ENCODE measurements around the gene POU2AF1. TPM values are rescaled to one million over a fixed set of nuclear protein-coding genes. Genes with fewer than 3 reads are reported as not detected.

The POU2AF1 gene
- total RNA-seq, 2 donors from 2014 or later, result 1.6 to 10.5 TPM

DNA sequence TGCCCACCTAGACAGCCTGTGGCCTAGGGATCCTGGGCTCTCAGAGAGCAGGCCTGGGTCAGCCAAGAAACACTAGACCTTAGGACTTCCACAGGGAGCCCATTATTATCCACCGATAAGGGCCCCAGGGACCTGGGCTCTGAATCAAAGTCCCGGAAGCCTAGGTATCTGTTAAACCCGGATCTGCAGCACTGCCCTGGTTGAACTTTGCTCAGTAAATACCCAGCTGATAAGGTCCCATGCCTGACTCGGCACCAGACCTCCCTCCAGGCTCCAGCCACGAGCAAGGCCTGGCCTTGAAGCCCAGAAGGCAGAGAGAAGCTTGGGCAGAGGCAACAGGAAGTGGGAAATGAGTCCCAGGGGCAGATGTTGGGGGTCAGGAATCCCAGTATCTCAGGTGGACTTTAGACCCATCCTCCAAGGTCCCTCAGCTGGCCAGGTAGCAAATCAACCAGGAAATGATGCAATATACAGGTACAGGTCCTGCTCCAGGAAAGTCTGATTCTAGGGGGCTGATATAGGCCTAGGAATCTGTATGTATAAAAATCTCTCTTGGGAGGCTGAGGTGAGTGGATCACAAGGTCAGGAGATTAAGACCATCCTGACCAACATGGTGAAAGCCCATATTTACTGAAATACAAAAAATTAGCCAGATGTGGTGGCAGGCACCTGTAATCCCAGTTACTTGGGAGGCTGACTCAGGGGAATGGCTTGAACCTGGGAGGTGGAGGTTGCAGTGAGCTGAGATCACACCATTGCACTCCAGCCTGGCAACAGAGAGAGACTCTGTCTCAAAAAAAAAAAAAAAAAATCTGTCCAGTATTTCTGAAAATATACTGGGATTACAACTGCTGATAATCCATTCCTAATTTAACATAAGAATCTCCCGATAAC is 18.7 kb downstream of the POU2AF1 start:
- DNase-seq, result no peak
- Mint-ChIP-seq H3K4me1 (peaks cover 2% of the 10 kb centered on the region), H3K27ac (no peak overlapping the region), H3K36me3 (ENCODE audit: low read depth) (no peaks in the 10 kb centered on the region), H3K4me3 (no peak overlapping the region), H3K27me3 (no peaks in the 10 kb centered on the region)
- no peak for ATAC-seq
- no peaks in the 10 kb centered on the region for H3K9me3 ChIP-seq (ENCODE audit: control insufficient read depth, low read length, poor library complexity, severe bottlenecking)

DNA sequence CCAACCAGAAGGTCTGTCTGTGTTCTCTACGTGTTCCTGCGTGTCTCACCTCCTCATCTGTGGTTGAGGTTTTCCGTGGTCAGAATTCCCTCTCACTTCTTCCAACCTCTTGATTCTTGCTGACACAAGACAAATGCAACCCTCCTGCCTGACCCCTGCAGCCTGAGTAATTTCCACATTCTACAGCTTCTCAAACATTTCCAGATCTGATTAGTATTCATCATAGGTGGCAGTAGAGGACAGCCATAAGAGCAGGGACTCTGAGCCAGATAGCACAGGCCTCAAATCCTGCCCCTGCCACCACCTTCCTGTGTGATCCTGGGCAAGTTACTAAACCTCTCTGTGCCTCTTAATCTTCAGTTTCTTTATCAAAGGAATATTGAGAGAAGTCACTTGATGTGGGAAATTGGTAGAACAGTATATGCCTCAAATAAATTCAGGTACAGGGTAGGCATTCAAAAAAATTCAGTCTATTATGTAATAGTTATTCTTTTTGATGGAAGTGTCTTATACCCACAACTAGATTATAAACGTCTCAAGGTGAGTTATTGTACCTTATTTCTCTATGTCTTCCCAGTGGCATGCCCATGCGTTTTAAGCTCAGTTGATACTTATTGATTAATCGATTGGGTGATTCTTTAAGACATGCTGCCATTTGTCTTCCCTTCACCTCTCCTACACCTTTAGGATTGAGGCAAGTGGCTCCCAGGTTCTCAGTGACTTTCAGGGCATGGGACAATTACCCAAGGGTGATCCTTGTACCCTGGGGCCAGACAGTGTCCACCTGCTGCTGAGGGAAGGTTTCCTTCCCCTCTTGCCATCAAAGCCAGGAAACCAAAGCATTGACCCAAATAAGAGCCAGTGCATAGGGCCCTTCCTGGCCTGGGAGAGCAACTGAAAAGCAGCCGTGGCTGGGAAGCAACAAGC is 19.6 kb downstream of the POU2AF1 start:
- ATAC-seq, result no peak

DNA sequence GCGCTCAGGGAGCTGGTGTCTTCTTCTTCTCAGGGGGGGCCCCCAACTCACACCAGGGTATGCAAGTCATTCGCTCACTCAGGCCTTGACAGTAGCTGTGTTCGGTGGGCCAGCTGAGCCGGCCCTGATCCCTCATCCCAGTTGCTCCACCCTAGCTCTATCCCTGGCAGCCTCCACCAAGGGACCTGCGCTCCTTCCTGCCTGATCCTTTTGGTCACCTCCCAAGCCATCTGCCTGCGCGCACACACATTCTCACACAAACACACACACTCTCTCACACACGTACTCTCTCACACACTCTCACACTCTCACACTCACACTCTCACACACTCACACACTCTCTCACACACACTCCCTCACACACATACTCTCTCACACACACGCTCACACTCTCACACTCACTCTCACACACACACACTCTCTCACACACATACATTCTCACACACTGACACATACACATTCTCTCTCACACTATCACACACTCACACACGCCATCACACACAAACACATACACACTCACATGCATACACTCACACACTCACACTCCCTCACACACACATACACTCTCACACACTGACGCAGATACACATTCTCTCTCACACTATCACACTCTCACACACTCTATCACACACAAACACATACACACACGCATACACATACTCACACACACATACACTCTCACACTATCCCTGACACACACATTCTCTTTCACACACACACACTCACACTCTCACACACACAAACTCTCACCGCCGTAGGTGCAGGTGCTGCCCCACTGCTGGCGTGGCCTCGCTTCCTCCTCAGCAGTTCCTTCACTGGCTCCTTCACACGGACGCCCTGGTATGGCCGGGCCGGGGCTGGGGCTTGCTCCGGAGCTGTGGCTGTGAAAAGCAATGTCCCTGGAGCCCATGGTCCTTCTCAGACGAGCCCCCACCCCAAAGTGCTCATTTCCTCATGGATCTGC is 20.8 kb downstream of the POU2AF1 start:
- ATAC-seq (no peak), DNase-seq (no peak)
- H3K9me3 ChIP-seq (ENCODE audit: control insufficient read depth, low read length, poor library complexity, severe bottlenecking), result no peaks in the 10 kb centered on the region
- H3K36me3 Mint-ChIP-seq (ENCODE audit: low read depth), result no peaks in the 10 kb centered on the region
- no peaks in the 10 kb centered on the region for H3K27me3 Mint-ChIP-seq
- peaks cover 2% of the 10 kb centered on the region for H3K4me1 Mint-ChIP-seq
- no peak overlapping the region for H3K4me3 Mint-ChIP-seq
- H3K27ac Mint-ChIP-seq, result no peak overlapping the region

More for the DNA sequence above, 19.6 kb downstream of the POU2AF1 start:
- Mint-ChIP-seq H3K27ac (no peak overlapping the region), H3K4me1 (peaks cover 2% of the 10 kb centered on the region), H3K4me3 (no peak overlapping the region), H3K27me3 (no peaks in the 10 kb centered on the region), H3K36me3 (ENCODE audit: low read depth) (no peaks in the 10 kb centered on the region)
- H3K9me3 ChIP-seq (ENCODE audit: control insufficient read depth, low read length, poor library complexity, severe bottlenecking), result no peaks in the 10 kb centered on the region
- no peak for DNase-seq

DNA sequence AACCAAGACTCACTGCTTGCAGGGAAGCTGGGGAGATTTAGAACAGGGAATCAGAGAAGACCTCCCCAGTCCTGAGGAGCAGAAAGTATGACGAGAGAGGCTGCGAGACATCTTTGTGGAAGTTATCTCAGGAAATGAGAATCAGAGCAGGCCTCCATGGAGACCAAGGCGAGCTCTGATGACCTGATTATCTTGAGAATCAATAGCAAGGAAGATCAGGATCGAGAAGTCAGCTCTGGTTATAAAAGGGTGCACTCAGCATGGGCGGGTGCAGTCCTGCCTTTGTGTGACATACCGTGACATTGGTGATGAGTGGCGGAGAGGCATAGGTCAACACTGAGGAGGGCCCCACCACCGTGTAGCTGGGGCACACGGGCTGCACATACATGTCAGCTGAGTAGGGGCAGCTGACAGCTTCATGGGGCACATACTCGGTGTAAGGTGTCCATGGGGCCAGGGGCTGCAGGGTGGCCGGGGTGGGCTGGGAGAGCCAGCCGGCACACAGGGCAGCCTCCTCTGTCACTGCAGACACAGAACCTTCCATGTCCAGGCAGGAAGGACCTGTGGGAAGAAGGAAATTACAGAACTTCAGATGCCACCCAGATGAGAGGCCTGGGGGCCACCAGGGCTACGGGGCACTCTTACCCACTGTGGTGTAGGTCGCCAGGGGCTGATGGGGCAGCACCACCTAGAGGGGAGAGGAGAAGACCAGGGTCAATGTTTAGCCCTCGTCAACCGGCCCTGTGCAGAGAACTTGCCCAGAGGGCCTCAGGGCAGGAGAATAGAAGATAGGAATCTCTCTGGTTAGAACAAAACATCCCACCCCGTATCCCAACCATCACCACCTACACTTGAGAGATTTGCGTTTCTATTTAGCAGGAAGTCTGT is 21.7 kb downstream of the POU2AF1 start:
- Mint-ChIP-seq H3K4me3 (no peak overlapping the region), H3K36me3 (ENCODE audit: low read depth) (no peaks in the 10 kb centered on the region), H3K27me3 (no peaks in the 10 kb centered on the region), H3K27ac (no peak overlapping the region), H3K4me1 (peaks cover 1% of the 10 kb centered on the region)
- ATAC-seq, result no peak
- no peak for DNase-seq
- H3K9me3 ChIP-seq (ENCODE audit: control insufficient read depth, low read length, poor library complexity, severe bottlenecking), result no peaks in the 10 kb centered on the region

DNA sequence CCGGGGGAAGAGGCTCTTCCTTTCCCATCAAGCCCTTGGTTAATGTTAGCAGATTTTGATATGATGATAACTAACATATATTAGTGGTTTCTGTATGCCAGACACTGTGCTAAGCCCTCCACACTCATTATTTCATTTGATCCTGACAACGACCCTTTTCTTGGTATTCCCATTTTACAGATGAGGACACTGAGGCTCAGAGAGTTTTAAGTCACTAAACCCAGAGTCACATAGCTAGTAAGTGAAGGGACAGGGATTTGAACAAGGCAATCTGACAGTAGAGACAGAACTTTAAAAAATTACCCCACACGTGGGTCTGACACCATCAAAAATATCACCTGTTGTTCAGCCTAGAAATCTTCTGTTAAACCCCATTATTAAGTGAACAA is 22.4 kb downstream of the POU2AF1 start:
- H3K4me1 Mint-ChIP-seq, result no peaks in the 10 kb centered on the region
- ATAC-seq (no peak), DNase-seq (no peak)
- H3K36me3 Mint-ChIP-seq (ENCODE audit: low read depth), result no peaks in the 10 kb centered on the region
- no peak overlapping the region for H3K27ac Mint-ChIP-seq
- H3K9me3 ChIP-seq (ENCODE audit: control insufficient read depth, low read length, poor library complexity, severe bottlenecking), result no peaks in the 10 kb centered on the region
- H3K27me3 Mint-ChIP-seq, result no peaks in the 10 kb centered on the region
- H3K4me3 Mint-ChIP-seq, result no peak overlapping the region

DNA sequence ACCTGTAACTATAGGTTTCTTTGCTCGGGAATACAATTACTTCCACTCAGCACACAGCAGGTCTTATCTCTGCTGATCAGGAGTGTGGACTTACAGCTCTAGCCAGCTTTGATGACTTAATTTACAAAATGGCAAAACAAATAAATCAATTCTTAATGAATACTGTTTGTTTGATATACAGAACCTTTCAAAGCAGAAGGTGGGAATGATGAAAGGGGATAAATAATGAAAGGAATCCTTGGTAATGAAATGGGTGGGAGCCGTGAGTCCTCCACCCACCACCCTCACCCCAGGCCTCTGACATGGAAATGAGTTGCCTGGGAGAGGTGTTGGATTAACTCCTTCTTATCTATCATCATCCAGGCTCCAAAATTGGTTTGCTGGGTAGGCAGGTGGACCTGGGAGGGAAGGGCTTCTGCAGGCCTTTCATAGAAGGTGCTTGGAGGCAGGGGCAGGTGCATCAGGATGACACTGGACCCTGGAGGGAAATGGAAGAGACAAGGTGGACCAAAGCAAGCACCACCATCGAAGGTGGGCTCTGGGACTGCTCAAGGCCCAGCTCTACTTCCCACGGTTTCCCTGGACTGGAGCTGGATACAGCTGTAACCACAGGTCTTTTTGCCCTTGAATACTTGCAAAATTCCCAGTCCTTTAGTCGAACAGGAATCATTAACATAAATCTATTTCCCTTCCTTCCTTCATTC is 23.0 kb downstream of the POU2AF1 start:
- no peaks in the 10 kb centered on the region for H3K36me3 Mint-ChIP-seq (ENCODE audit: low read depth)
- no peaks in the 10 kb centered on the region for H3K27me3 Mint-ChIP-seq
- no peak for ATAC-seq

DNA sequence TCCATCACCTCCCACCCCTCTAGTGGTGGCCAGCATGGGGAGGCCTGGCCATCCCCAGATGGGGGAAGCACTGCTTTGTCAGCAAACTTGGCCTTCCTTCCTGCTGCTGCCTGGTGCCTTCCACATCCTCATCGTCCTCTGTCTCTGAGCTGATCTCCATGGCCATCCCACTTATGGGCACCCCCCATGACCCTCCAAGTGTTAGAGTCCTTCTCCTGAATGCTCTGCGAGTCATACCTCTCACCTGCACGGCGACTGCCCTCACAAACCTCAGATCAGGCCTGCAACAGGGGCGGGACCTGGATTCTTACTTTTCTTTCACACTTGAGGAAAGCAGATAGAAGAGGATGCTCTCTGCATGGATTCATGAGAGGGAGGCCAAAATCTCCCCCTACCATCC is 24.0 kb downstream of the POU2AF1 start:
- ATAC-seq, result no peak
- Mint-ChIP-seq H3K27ac (no peak overlapping the region), H3K36me3 (ENCODE audit: low read depth) (no peaks in the 10 kb centered on the region)

More for the DNA sequence above, 23.0 kb downstream of the POU2AF1 start:
- no peaks in the 10 kb centered on the region for H3K9me3 ChIP-seq (ENCODE audit: control insufficient read depth, low read length, poor library complexity, severe bottlenecking)
- DNase-seq, result no peak
- no peaks in the 10 kb centered on the region for H3K4me1 Mint-ChIP-seq
- H3K4me3 Mint-ChIP-seq, result no peak overlapping the region
- H3K27ac Mint-ChIP-seq, result peak overlapping the region; percentile 19

DNA sequence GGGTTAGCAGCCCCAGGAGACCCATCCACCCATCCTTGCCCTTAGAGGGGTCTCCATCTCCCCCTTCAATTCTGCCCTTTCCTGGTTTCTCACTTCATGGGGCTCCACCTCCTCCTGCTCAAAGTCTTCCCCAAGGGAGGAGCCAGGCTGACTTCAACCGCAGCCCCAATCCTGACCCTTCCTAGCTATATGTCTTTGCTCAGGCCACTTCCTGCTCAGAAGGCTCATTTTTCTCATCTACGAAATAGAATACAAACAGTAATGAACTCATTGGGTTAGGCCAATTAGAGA is 24.5 kb downstream of the POU2AF1 start:
- no peaks in the 10 kb centered on the region for H3K36me3 Mint-ChIP-seq (ENCODE audit: low read depth)
- ATAC-seq (no peak), DNase-seq (no peak)
- H3K27me3 Mint-ChIP-seq, result peaks cover 5% of the 10 kb centered on the region
- H3K27ac Mint-ChIP-seq, result no peak overlapping the region
- H3K4me1 Mint-ChIP-seq, result no peaks in the 10 kb centered on the region
- H3K9me3 ChIP-seq (ENCODE audit: control insufficient read depth, low read length, poor library complexity, severe bottlenecking), result no peaks in the 10 kb centered on the region
- H3K4me3 Mint-ChIP-seq, result no peak overlapping the region

More for the DNA sequence above, 24.0 kb downstream of the POU2AF1 start:
- H3K4me1 Mint-ChIP-seq, result no peaks in the 10 kb centered on the region
- peaks cover 5% of the 10 kb centered on the region for H3K27me3 Mint-ChIP-seq
- H3K9me3 ChIP-seq (ENCODE audit: control insufficient read depth, low read length, poor library complexity, severe bottlenecking), result no peaks in the 10 kb centered on the region
- DNase-seq, result no peak
- H3K4me3 Mint-ChIP-seq, result no peak overlapping the region

DNA sequence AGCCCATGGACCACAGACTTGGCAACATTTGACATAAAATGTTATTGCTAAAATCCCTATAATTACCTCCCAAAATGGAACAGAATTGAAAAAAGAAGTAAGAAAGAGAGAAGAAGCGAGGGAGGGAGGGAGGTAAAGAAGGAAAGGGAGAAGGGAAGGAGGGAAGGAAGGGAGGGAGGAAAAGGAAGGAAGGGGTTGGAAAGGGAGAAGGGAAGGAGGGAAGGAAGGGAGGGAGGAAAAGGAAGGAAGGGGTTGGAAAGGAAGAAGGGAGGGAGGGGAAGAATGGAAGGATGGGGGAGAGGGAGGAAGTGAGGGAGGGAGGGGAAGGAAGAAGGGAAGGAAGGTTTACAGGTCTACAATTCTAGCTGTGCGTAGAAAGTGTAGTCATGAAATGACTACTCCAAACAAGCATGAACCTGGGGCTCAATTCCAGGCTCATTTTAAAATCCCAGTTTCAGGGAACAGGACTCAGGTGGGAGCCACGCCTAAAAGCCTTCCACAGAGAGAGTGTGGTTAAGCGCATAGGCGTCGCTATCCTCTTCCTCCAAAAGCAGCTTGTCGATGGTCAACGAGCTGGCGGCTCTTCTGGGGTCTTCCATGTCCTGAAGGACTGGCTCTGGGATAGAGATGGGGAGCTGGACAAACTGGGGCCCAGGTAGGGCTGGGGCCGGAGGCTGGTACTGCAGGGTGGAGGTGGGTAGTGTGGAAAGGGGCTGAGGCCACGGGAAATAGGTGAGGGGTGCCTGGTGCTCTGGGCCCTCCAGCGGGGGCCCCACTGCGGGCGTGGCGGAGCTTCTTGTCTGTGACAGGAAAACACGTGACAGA is 25.1 kb downstream of the POU2AF1 start:
- H3K27ac Mint-ChIP-seq, result no peak overlapping the region

DNA sequence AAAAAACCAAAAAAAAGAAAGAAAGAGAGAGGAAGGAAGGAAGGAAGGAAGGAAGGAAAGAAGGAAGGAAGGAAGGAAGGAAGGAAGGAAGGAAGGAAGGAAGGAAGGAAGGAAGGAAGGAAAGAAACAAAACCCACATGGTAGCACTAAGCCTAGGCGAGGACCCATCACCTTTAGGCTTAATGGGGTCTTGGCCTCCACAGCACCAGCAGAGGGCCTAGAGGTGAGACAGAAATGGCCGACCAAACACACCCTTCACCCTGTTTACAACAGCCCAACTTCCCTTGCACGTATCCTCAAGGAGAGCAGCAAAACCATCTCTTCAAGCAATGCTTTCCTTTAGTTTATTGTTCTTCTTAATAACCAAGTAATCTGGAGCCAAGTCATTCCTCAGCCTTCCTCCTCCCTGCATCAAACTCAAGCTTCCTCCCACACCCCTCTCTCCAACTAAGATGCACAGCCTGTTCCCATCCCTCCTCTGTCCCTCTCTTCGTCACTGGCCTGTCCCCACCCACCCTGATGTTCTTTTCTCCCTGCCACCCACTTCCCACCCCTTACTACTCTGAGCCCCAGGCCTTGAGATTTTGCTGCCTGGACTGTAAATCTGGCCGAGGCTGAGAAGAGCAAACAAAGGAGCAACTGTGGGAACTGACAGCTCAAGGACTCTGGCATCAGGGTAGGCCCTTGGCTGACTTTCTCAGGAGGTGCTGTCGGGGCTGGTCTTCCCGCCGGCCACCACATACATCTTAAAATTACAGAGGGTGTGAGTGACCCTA is 26.0 kb downstream of the POU2AF1 start:
- Mint-ChIP-seq H3K4me3 (no peak overlapping the region), H3K36me3 (ENCODE audit: low read depth) (no peaks in the 10 kb centered on the region), H3K27me3 (peaks cover 5% of the 10 kb centered on the region), H3K4me1 (no peaks in the 10 kb centered on the region), H3K27ac (no peak overlapping the region)
- no peak for DNase-seq
- ATAC-seq, result no peak
- no peaks in the 10 kb centered on the region for H3K9me3 ChIP-seq (ENCODE audit: control insufficient read depth, low read length, poor library complexity, severe bottlenecking)

More for the DNA sequence above, 25.1 kb downstream of the POU2AF1 start:
- H3K4me1 Mint-ChIP-seq, result no peaks in the 10 kb centered on the region
- no peak for ATAC-seq
- H3K4me3 Mint-ChIP-seq, result no peak overlapping the region
- H3K27me3 Mint-ChIP-seq, result peaks cover 5% of the 10 kb centered on the region
- DNase-seq, result no peak
- no peaks in the 10 kb centered on the region for H3K9me3 ChIP-seq (ENCODE audit: control insufficient read depth, low read length, poor library complexity, severe bottlenecking)
- no peaks in the 10 kb centered on the region for H3K36me3 Mint-ChIP-seq (ENCODE audit: low read depth)

Measured in T-helper 17 cell (primary cell).